Mucosa of rectum (tissue), 2 donors: ENCODE data around the gene OMA1.
A peak's percentile ranks its signal among the peaks of the same experiment; 100 is the strongest.
"Not testable (repeated sequence)": the region's sequence is repeated elsewhere in the genome, so short reads cannot be mapped to it uniquely, and the experiment has no call there.

Experiments
- H3K27ac ChIP-seq, 2 donors: one replicate each; pipeline ENCODE4 v1.7.0; 2013; ENCODE audit warnings: inconsistent platforms in 2 of 2, low read depth in 2 of 2, low read length in 2 of 2
- H3K27me3 ChIP-seq, 2 donors: one replicate each; pipeline ENCODE4 v1.7.0; 2013; ENCODE audit warnings: low read length in 2 of 2; ENCODE audit not compliant: control insufficient read depth in 2 of 2, insufficient read depth in 2 of 2
- H3K36me3 ChIP-seq, 2 donors: one replicate each; pipeline ENCODE4 v1.7.0; 2013; ENCODE audit warnings: low read length in 2 of 2; ENCODE audit not compliant: control insufficient read depth in 2 of 2, insufficient read depth in 2 of 2
- H3K4me1 ChIP-seq, 2 donors: one replicate each; pipeline ENCODE4 v1.7.0; 2013; ENCODE audit warnings: low read length in 2 of 2, mild to moderate bottlenecking in 1 of 2; ENCODE audit not compliant: control insufficient read depth in 2 of 2, insufficient read depth in 2 of 2
- H3K4me3 ChIP-seq, 2 donors: one replicate each; pipeline ENCODE4 v1.7.0; 2013; ENCODE audit warnings: low read length in 2 of 2
- H3K9ac ChIP-seq, 2 donors: one replicate each; pipeline ENCODE4 v1.7.0; 2013; ENCODE audit warnings: low read length in 2 of 2, low read depth in 1 of 2, mild to moderate bottlenecking in 1 of 2
- H3K9me3 ChIP-seq, 2 donors: one replicate each; pipeline ENCODE4 v1.7.0; 2013; ENCODE audit warnings: low read length in 2 of 2; ENCODE audit not compliant: control insufficient read depth in 2 of 2
- donor health status: healthy.
- donor health status: Normal muscosa, but diverticular disease.

Gene OMA1

DNA sequence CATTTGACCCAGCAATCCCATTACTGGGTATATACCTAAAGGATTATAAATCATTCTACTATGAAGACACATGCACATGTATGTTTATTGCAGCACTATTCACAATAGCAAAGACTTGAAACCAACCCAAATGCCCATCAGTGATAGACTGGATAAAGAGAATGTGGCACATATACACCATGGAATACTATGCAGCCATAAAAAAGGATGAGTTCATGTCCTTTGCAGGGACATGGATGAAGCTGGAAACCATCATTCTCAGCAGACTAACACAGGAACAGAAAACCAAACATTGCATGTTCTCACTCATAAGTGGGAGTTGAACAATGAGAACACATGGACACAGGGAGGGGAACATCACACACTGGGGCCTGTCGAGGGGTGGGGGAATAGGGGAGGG, 17.2 kb upstream of the OMA1 start:
- H3K4me1 ChIP-seq, result not testable (repeated sequence)

DNA sequence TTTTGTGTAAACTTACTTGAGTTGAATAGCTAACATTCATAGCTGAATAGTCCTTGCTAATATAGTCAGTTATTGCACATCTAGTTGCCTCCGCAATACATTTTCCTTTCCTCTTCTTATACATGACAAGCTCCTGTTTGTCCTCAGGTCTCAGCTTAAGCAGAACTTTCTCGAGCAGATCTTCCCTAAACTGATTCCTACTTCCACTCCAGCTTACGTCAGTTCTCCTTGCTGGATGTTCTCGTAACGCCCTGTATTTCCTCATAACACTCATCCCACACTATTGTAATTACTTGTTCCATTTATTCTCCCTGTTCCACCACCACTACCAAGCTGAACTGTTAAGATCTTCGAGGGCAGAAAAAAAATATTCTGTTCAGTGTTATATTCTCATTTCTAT, 15.1 kb upstream of the OMA1 start:
- Histone ChIP-seq H3K27ac (no peak overlapping the region), H3K36me3 (no peaks in the 10 kb centered on the region), H3K27me3 (peaks cover 0 to under 1% of the 10 kb centered on the region in 2 donors), H3K4me1 (no peaks in the 10 kb centered on the region), H3K9me3 (no peaks in the 10 kb centered on the region), H3K4me3 (no peak overlapping the region), H3K9ac (no peak overlapping the region)

More for the DNA sequence above, 17.2 kb upstream of the OMA1 start:
- H3K27ac ChIP-seq, H3K36me3 ChIP-seq, H3K27me3 ChIP-seq, H3K4me3 ChIP-seq, H3K9ac ChIP-seq, H3K9me3 ChIP-seq: not testable (repeated sequence)

DNA sequence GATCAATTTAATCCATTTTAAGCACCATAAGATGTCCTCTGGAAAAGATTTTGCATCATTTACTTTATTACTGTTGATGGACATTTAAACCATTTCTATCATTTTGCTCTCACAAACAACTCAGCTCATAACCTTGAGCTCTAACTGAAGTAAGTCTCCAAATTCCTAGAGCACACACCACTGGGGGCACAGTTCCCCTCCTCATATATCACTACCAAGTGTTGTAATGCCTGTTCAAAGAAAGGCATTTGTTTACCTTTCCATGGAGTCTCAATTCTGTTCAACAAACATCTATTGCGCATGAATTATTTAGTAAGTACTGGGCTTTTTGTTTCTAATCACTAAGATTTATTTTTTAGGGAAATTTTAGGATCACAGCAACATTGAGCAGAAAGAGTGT, 8.9 kb upstream of the OMA1 start:
- Histone ChIP-seq H3K9ac (no peak overlapping the region), H3K27me3 (peaks cover 0 to 3% of the 10 kb centered on the region in 2 donors), H3K4me1 (no peaks in the 10 kb centered on the region), H3K9me3 (no peaks in the 10 kb centered on the region), H3K36me3 (no peaks in the 10 kb centered on the region), H3K4me3 (no peak overlapping the region), H3K27ac (no peak overlapping the region)

DNA sequence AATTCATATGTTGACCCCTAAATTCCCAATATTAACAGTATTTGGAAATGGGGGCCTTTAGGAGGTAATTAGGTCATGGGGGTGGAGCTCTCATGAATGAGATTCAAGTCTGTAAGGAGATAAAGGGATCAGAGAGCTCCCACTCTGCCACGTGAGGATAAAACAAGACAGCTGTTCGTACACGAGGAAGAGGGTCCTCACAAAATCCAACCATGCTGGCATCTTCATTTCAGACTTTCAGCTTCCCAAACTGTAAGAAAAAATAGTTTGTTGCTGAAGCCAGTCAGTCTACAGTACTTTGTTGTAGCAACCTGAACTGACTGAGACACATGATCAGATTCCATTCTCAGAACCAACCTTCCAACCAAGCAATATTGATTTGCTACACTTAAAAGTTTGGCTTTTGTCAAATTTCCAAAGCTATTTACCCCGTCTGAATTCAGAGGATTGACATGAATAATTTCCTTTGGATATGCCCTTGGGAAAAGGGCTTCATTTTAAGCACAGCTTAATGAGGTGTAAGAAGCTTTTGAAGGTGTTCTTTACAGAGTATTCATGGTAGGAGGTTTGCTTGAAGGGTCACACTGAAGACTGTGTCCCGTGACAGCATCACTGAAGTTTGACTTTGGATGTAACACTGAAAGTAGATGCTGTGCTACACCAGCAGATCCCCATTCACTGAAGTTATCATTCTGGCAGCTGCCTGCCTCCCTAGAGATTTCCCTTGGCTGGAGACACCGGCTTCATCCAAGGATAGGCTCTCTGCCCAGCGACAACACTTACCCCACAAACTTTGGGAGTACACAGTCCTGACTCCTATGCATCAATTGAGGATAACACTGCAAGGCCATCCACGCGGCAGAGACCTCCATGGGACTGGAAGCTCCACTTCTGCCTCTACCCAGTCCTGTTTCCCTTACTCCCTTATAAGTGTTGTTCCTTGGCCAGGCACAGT, 4.9 kb upstream of the OMA1 start:
- no peak overlapping the region for H3K4me3 ChIP-seq

DNA sequence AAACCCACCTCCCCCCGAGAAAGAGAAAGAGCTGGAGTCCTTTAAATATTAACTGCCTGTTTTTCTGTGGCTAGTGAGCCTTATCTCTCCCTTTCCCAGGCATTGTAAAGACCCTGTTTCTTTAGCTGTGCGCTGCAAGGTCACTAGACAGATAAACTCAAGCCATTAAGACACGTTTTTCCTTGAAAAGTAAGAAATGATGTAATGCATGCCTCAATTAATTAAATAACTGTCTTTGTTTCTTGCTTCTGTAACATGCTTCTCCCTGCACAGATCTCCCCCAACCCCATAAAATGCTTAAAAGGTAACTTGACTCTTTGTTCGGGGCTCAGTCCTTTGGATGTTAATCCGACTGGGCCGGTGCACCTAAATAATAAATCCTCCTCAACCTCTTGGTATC, 2.8 kb upstream of the OMA1 start:
- not testable (repeated sequence) for H3K27me3 ChIP-seq, H3K36me3 ChIP-seq, H3K4me3 ChIP-seq, H3K9ac ChIP-seq, H3K9me3 ChIP-seq, H3K27ac ChIP-seq, H3K4me1 ChIP-seq

More for the DNA sequence above, 4.9 kb upstream of the OMA1 start:
- H3K4me1 ChIP-seq, result peaks cover 2 to 4% of the 10 kb centered on the region in 2 donors
- no peak overlapping the region for H3K27ac ChIP-seq
- H3K27me3 ChIP-seq, result peaks cover 0 to 1% of the 10 kb centered on the region in 2 donors
- H3K9ac ChIP-seq, result no peak overlapping the region
- H3K36me3 ChIP-seq, result no peaks in the 10 kb centered on the region
- H3K9me3 ChIP-seq, result no peaks in the 10 kb centered on the region

DNA sequence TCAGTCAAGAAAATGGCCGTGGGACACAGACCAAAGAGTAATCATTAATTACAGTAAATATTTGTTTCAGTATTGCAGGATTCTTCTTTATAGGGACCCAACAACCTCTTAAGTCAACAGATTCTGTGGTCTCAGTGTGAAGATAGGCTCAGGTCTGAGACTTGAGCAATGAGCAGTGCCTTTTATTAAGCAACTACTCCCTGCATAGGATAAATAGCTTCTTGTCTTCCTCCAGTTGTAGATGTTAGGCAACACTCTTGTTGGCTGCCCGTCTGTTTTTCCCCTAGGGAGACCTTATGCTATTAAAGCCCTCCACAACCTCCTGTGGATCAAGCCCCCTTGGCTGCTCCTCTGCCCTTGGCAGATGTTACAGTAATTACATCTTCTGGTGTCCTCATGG, 1.8 kb upstream of the OMA1 start:
- Histone ChIP-seq H3K9me3 (no peaks in the 10 kb centered on the region), H3K27me3 (no peaks in the 10 kb centered on the region), H3K9ac (no peak overlapping the region), H3K27ac (no peak overlapping the region), H3K4me1 (peaks cover 4 to 6% of the 10 kb centered on the region in 2 donors), H3K4me3 (no peak overlapping the region), H3K36me3 (no peaks in the 10 kb centered on the region)

DNA sequence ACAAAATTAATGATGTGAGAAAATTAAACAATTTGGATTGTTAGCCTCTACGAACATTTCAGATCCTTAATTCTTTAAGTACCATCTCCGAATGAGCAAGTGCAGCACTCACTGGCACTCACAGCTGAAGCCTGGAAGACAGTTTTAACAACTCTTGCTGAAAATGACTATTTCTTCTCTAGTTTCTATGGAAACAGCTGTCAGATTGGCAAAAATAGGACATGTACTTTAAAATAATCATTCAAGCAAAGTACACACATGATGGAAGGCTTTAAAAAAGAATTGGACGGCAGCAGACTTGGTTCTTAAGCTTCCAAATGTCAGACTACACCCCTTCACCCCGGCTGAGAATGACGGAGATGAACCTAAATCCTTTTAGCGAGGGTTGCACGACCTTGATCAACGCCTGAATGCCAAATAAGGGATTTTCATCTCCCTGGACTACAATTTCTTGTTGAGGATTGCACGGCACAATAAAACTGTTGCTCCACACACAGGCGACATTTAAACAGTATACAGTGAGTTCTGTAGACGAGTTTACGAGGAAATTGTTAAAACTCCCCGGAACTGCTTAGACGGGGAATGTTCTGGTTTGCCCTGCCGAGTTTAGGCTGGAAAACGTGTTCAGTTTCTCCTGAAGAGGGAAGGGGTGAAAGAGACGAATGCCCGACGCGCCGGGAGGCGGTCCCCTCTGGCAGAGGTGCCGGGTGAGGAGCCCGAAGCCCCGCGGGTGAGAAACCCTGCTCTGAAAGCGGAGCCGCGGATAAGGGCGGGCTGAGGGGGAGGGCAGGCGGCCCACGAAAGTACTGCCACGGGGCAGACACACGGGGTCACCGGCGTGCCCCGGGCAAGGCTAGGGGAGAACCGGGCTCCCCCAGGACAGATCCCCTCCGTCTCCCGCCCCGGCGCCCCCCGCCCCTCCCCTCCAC, 671 bp downstream of the OMA1 start:
- Histone ChIP-seq H3K4me3 (peak overlapping the region; percentile 89), H3K9ac (peak overlapping the region; percentile 88 to 91), H3K36me3 (no peaks in the 10 kb centered on the region), H3K9me3 (no peaks in the 10 kb centered on the region), H3K27ac (peak overlapping the region; percentile 98 to 99), H3K27me3 (no peaks in the 10 kb centered on the region), H3K4me1 (peaks cover 4 to 6% of the 10 kb centered on the region in 2 donors)

DNA sequence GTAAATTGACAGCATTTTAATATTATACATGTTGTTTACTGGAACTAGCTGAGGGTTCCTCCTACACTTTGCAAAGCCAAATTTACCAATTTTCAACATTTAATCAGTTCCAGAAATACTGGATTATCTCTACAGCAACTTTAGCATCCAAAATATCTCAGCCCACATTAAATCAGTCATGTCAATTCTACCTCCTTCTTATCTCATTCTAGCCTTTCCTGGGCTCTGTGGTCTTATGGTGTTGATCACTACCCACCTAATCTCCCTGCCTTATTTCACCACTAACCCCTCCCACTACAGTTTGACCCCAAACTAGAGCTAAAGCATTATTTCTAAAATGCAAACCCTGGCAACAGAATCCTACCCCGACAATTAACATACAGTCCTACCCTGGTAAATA, 3.3 kb downstream of the OMA1 start:
- no peaks in the 10 kb centered on the region for H3K27me3 ChIP-seq
- no peak overlapping the region for H3K27ac ChIP-seq
- no peaks in the 10 kb centered on the region for H3K36me3 ChIP-seq
- H3K4me3 ChIP-seq, result no peak overlapping the region
- no peak overlapping the region for H3K9ac ChIP-seq
- H3K4me1 ChIP-seq, result peaks cover 6 to 9% of the 10 kb centered on the region in 2 donors
- no peaks in the 10 kb centered on the region for H3K9me3 ChIP-seq

DNA sequence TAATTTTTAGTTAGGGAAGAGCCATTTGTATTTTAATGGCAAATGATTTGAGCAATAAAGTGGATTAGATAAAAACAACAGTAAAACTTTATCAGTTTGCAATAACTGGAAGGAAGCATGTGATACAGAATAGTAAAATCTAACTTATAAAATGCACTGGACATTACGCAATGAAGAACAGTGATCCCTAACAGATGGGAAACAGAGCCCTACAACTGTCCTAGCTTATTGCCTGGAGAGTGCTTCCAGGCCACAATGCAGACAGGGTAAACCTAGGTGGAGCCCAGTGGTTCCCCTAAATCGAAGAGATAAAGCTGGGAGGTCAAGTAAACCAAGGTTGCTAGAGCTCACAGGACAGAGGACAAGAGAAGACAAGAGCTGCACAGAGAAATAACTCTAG, 7.0 kb downstream of the OMA1 start:
- Histone ChIP-seq H3K9me3 (no peaks in the 10 kb centered on the region), H3K4me1 (peaks cover 0 to 5% of the 10 kb centered on the region in 2 donors), H3K27ac (no peak overlapping the region), H3K4me3 (no peak overlapping the region), H3K27me3 (no peaks in the 10 kb centered on the region), H3K36me3 (peaks cover 0 to 2% of the 10 kb centered on the region in 2 donors), H3K9ac (no peak overlapping the region)

DNA sequence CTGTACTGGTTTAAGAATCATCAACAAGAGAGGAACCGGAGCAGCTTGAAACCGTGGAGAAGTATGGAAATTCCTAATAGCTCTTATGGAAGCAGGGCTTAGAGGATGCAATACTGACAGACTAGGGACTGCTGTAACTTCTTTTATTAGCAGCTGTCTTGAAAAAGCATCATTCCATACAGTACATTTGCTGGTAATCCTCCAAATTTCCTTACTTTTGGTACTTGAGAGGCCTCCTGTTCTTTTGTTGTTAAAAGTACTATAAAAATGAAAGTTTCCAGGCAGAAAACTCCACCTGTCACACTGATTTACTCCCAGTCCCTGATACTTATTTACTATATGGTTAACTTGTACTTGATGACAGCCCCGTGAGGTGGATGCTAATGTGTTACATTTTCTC, 7.7 kb downstream of the OMA1 start:
- H3K27me3 ChIP-seq, result no peaks in the 10 kb centered on the region
- H3K27ac ChIP-seq, result no peak overlapping the region
- peaks cover 0 to 2% of the 10 kb centered on the region in 2 donors for H3K36me3 ChIP-seq
- H3K4me3 ChIP-seq, result no peak overlapping the region
- no peak overlapping the region for H3K9ac ChIP-seq
- no peaks in the 10 kb centered on the region for H3K9me3 ChIP-seq
- peaks cover 0 to 5% of the 10 kb centered on the region in 2 donors for H3K4me1 ChIP-seq
